GM13976 (cell line): Measurements from ENCODE around the gene RSU1.

Experiments
- DNase-seq: peaks from one replicate; pipeline ENCODE4 v3.0.0; 2012; ENCODE audit warnings: low spot score
- CTCF ChIP-seq: IDR thresholded peaks from 2 replicates; pipeline ENCODE4 v1.5.1; 2012; ENCODE audit warnings: borderline replicate concordance, mild to moderate bottlenecking; ENCODE audit not compliant: insufficient read depth; ENCODE audit errors: extremely low read depth, missing control alignments, control extremely low read depth
- in situ Hi-C: fragments of 300-500 bp; cut with MboI; formaldehyde crosslinking; loops from one replicate; pipeline ENCODE4 v1.12.0; 2022; ENCODE audit warnings: low sequenced_read_pairs, mixed read lengths, inconsistent platforms; ENCODE audit not compliant: unreplicated experiment

The RSU1 gene

DNA sequence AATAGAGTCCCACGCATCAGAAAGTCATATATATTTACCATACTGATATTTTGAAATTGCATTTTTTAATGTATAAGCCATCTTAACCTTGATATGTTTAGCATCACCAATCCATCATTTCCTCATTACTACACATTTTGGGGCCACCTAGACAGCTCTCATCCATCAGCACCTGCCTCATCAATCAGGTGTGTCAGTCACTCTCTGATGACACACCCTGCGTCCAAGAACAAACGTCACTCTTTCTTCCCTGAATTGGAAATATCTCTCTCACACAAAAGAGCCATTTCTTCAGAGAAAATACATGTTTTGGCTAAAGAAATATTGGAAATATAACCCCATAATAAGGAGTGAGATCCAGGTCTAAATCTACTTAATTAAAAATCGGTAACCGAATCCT is 38.9 kb upstream of the RSU1 start:
- no peak for DNase-seq
- TF ChIP-seq CTCF: no peak
- in situ Hi-C loops: no loop called here

- no peak for DNase-seq
- in situ Hi-C loops: no loop called here
Observed at GRCh38 chr10:16854623-16855022, 37.4 kb upstream of the RSU1 start.

DNA sequence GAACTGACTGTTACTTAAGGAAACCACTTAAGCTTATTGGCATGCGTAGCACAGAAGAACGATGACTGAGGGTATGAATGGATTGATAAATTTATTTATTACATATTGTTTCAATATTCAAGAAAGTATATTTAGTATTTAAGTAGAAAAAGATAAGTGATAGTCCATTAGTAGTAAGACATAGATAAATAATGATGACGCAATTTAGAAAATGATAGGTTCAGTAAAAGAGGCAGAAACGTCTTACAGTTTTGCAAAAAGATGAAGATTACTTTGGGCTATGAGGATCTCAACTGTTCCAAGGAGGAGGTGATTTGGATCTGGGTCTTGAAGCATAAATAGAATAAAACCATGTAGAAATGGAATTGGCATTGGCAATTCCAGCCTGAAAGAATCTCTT is 36.6 kb upstream of the RSU1 start:
- no peak for DNase-seq
- TF ChIP-seq CTCF: no peak
- in situ Hi-C loops: no loop called here

More at GRCh38 chr10:16854623-16855022, 37.4 kb upstream of the RSU1 start:
- no peak for TF ChIP-seq CTCF

- in situ Hi-C loops: no loop called here
- DNase-seq: peak; percentile 16
- no peak for TF ChIP-seq CTCF
Observed at GRCh38 chr10:16853201-16853600, 36.0 kb upstream of the RSU1 start.

- in situ Hi-C loops: no loop called here
- TF ChIP-seq CTCF: no peak
- DNase-seq: no peak
Observed at GRCh38 chr10:16852624-16853023, 35.4 kb upstream of the RSU1 start.

- DNase-seq: no peak
- TF ChIP-seq CTCF: no peak
- in situ Hi-C loops: no loop called here
Observed at GRCh38 chr10:16848562-16849154, 31.4 kb upstream of the RSU1 start.
